Left cardiac atrium (tissue), 4 donors: ENCODE results near the gene TAS2R50. TPM values are rescaled to one million over a fixed set of nuclear protein-coding genes. Genes with fewer than 3 reads are reported as not detected.
A peak's percentile ranks its signal among the peaks of the same experiment; 100 is the strongest.
"Not testable (repeated sequence)": the region's sequence is repeated elsewhere in the genome, so short reads cannot be mapped to it uniquely, and the experiment has no call there.

Source experiments
- ATAC-seq, 2 donors: fragments of 200-7000 bp; cut with Tn5 transposase; one replicate each; pipeline ENCODE4 v1.9.1; 2020; ENCODE audit warnings: mild to moderate bottlenecking in 2 of 2, moderate library complexity in 2 of 2
- DNase-seq: peaks from one replicate; pipeline ENCODE4 v3.0.0-alpha.2; 2020
- intact Hi-C, 2 donors: fragments of 100-400 bp; cut with DNase I; formaldehyde crosslinking; loops; one replicate each; pipeline versions ENCODE4 v1.14.1 to v1.15.1; 2022 to 2023
- long read RNA-seq: library from polyadenylated mRNA; unstranded; transcript quantifications from one replicate; pipeline ENCODE4 v2.0.0, GENCODE V29; 2021
- total RNA-seq, 2 donors: library from RNA; stranded (reverse); fragmentation: NEBNext Ultra II Directional; extraction: Animal tissue kit (Norgen Biotek cat#: 25700); gene quantifications; one replicate each; pipeline ENCODE4 v1.2.1, GENCODE V29; 2021
- donor health status: DM: no; HTN: yes; CAD: no.
- donor health status: DM: no; HTN: yes; CAD: no; lungs with severe emphysema.
- donor health status: DM: yes; HTN: yes; CAD: no.
- donor health status: Dilated cardiomyopathy.

Gene TAS2R50
- under 1 TPM; 0.29 to 0.84 TPM for total RNA-seq
- long read RNA-seq, result 0 reads

- ATAC-seq (no peak), DNase-seq (no peak)
- intact Hi-C loops, result no loop called here
Observed at GRCh38 chr12:10986812-10987211, at the start of gene TAS2R50. Gene TAS2R50 (minus strand): TSS chr12:10986912. CDS start chr12:10986860, 52 bp downstream.

- DNase-seq, ATAC-seq, intact Hi-C loops: not testable (repeated sequence)
Observed at GRCh38 chr12:11033959-11034358, 47.2 kb upstream of the TAS2R50 start.

GRCh38 chr12:11031307-11031706, 44.6 kb upstream of the TAS2R50 start, which contains the start of gene TAS2R31:
Gene TAS2R31 (minus strand): TSS chr12:11031407. CDS start chr12:11031335, 72 bp downstream.
- no peak for DNase-seq
- intact Hi-C loops, result no loop called here
- no peak for ATAC-seq

GRCh38 chr12:11026118-11026517, 39.4 kb upstream of the TAS2R50 start:
- DNase-seq (no peak), ATAC-seq (no peak)
- intact Hi-C loops, result no loop called here

- intact Hi-C loops, result no loop called here
- DNase-seq, result no peak
Observed at GRCh38 chr12:11023387-11023786, 36.7 kb upstream of the TAS2R50 start.

GRCh38 chr12:11022520-11022919, 35.8 kb upstream of the TAS2R50 start, which contains the start of gene TAS2R19:
Gene TAS2R19 (minus strand): TSS chr12:11022620. CDS start chr12:11022571, 49 bp downstream.
- ATAC-seq (no peak), DNase-seq (no peak)
- intact Hi-C loops, result no loop called here

More at GRCh38 chr12:11023387-11023786, 36.7 kb upstream of the TAS2R50 start:
- no peak for ATAC-seq

GRCh38 chr12:11016937-11017336, 30.2 kb upstream of the TAS2R50 start:
- ATAC-seq (no peak), DNase-seq (no peak)
- intact Hi-C loops, result no loop called here

- ATAC-seq (no peak), DNase-seq (no peak)
- intact Hi-C loops, result no loop called here
Observed at GRCh38 chr12:11015775-11016430, 29.2 kb upstream of the TAS2R50 start.

GRCh38 chr12:11014234-11014633, 27.5 kb upstream of the TAS2R50 start:
- intact Hi-C loops, result no loop called here
- DNase-seq (no peak), ATAC-seq (no peak)

GRCh38 chr12:11007608-11008007, 20.9 kb upstream of the TAS2R50 start:
- DNase-seq (no peak), ATAC-seq (no peak)
- intact Hi-C loops, result no loop called here

- intact Hi-C loops, result no loop called here
- no peak for DNase-seq
- no peak for ATAC-seq
Observed at GRCh38 chr12:10998204-10998603, 11.5 kb upstream of the TAS2R50 start, which contains the start of gene TAS2R20. Gene TAS2R20 (minus strand): TSS chr12:10998304. CDS start chr12:10997875, 429 bp downstream.

GRCh38 chr12:10994307-10994706, 7.6 kb upstream of the TAS2R50 start:
- ATAC-seq, result no peak
- no peak for DNase-seq
- intact Hi-C loops, result no loop called here

GRCh38 chr12:10989107-10989506, 2.4 kb upstream of the TAS2R50 start:
- intact Hi-C loops, result no loop called here
- DNase-seq, result no peak
- no peak for ATAC-seq

- ATAC-seq, result peak in 1 of 2 donors; percentile 23
- intact Hi-C loops, result no loop called here
- no peak for DNase-seq
Observed at GRCh38 chr12:10982244-10982643, 4.5 kb downstream of the TAS2R50 start.

- ATAC-seq (no peak), DNase-seq (no peak)
- intact Hi-C loops, result no loop called here
Observed at GRCh38 chr12:10974965-10975364, 11.7 kb downstream of the TAS2R50 start.

- DNase-seq (peak; percentile 56), ATAC-seq (peak; percentile 91 to 92)
- intact Hi-C loops, result loop anchor here in 1 of 2 donors (10.0 kb wide), 1 partner anchor 226 kb away; no protein-coding TSS in a partner anchor
Observed at GRCh38 chr12:10968765-10969456, 17.8 kb downstream of the TAS2R50 start.

- intact Hi-C loops, result loop anchor here in 1 of 2 donors (10.0 kb wide), 1 partner anchor 227 kb away; no protein-coding TSS in a partner anchor
Observed at GRCh38 chr12:10967409-10967808, 19.3 kb downstream of the TAS2R50 start.

GRCh38 chr12:10966314-10966713, 20.4 kb downstream of the TAS2R50 start:
- intact Hi-C loops, result loop anchor here in 1 of 2 donors (10.0 kb wide), 1 partner anchor 228 kb away; no protein-coding TSS in a partner anchor
- no peak for ATAC-seq
- DNase-seq, result no peak

More at GRCh38 chr12:10967409-10967808, 19.3 kb downstream of the TAS2R50 start:
- no peak for DNase-seq
- ATAC-seq, result no peak

- intact Hi-C loops, result loop anchor here in 1 of 2 donors (10.0 kb wide), 1 partner anchor 229 kb away; no protein-coding TSS in a partner anchor
- DNase-seq (no peak), ATAC-seq (no peak)
Observed at GRCh38 chr12:10965476-10965875, 21.2 kb downstream of the TAS2R50 start.

GRCh38 chr12:10960211-10960610, 26.5 kb downstream of the TAS2R50 start:
- no peak for DNase-seq
- intact Hi-C loops, result loop anchor here in 1 of 2 donors (10.0 kb wide), 1 partner anchor 235 kb away; no protein-coding TSS in a partner anchor
- ATAC-seq, result no peak
